Trophoblast cell (in vitro differentiated cells and primary cell): ENCODE measurements around the gene FAM222A.

Experiments used
- DNase-seq, 2 donors: peaks; one replicate each; pipeline ENCODE4 v3.0.0-alpha.2; 2016
- H2AFZ ChIP-seq: 2 replicates; pipeline ENCODE4 v1.6.1; 2013; ENCODE audit warnings: low read length, moderate library complexity, mild to moderate bottlenecking; ENCODE audit not compliant: insufficient read depth, poor library complexity
- H2AK5ac ChIP-seq: 2 replicates; pipeline ENCODE4 v1.6.1; 2013; ENCODE audit warnings: mild to moderate bottlenecking, low read length
- H2BK120ac ChIP-seq: 2 replicates; pipeline ENCODE4 v1.6.1; 2013; ENCODE audit warnings: low read length, mild to moderate bottlenecking, moderate library complexity; ENCODE audit not compliant: insufficient read depth, poor library complexity
- H2BK12ac ChIP-seq: 2 replicates; pipeline ENCODE4 v1.6.1; 2013; ENCODE audit warnings: mild to moderate bottlenecking, low read length, moderate library complexity
- H2BK5ac ChIP-seq: 2 replicates; pipeline ENCODE4 v1.6.1; 2013; ENCODE audit warnings: low read length, low read depth, moderate library complexity, mild to moderate bottlenecking; ENCODE audit not compliant: poor library complexity
- H3K14ac ChIP-seq: 2 replicates; pipeline ENCODE4 v1.6.1; 2013; ENCODE audit warnings: mild to moderate bottlenecking, low read length
- H3K18ac ChIP-seq: 2 replicates; pipeline ENCODE4 v1.6.1; 2013; ENCODE audit warnings: mild to moderate bottlenecking, low read length
- H3K23ac ChIP-seq: 2 replicates; pipeline ENCODE4 v1.6.1; 2013; ENCODE audit warnings: low read length
- H3K27ac ChIP-seq: 2 replicates; pipeline ENCODE4 v1.5.1; 2013; ENCODE audit warnings: low read depth, mild to moderate bottlenecking, inconsistent platforms, low read length, moderate library complexity
- H3K27me3 ChIP-seq: 2 replicates; pipeline ENCODE4 v1.6.1; 2013; ENCODE audit warnings: inconsistent platforms, mild to moderate bottlenecking, low read length, moderate library complexity; ENCODE audit not compliant: insufficient read depth
- H3K36me3 ChIP-seq, 2 experiments: 1 replicate in 1 of 2; 2 replicates in 1 of 2; pipeline ENCODE4 v1.6.1; 2013; ENCODE audit warnings: low read length in 2 of 2, mild to moderate bottlenecking in 2 of 2, moderate library complexity in 1 of 2; ENCODE audit not compliant: insufficient read depth in 2 of 2, control insufficient read depth in 1 of 2
- H3K4ac ChIP-seq: 2 replicates; pipeline ENCODE4 v1.6.1; 2013; ENCODE audit warnings: low read depth, mild to moderate bottlenecking, low read length, moderate library complexity
- H3K4me1 ChIP-seq, 2 experiments: 1 replicate in 1 of 2; 2 replicates in 1 of 2; pipeline ENCODE4 v1.6.1; 2013; ENCODE audit warnings: low read length in 2 of 2, mild to moderate bottlenecking in 2 of 2, moderate library complexity in 1 of 2; ENCODE audit not compliant: insufficient read depth in 2 of 2, control insufficient read depth in 1 of 2
- H3K4me2 ChIP-seq: 2 replicates; pipeline ENCODE4 v1.6.1; 2013; ENCODE audit warnings: inconsistent platforms, mild to moderate bottlenecking, low read length, moderate library complexity
- H3K4me3 ChIP-seq: 2 replicates; pipeline ENCODE4 v1.5.1; 2013; ENCODE audit warnings: mild to moderate bottlenecking, low read depth, low read length, inconsistent platforms
- H3K79me1 ChIP-seq: one replicate; pipeline ENCODE4 v1.6.1; 2013; ENCODE audit warnings: low read length
- H3K79me2 ChIP-seq: 2 replicates; pipeline ENCODE4 v1.6.1; 2013; ENCODE audit warnings: low read length, mild to moderate bottlenecking; ENCODE audit not compliant: control insufficient read depth, insufficient read depth, poor library complexity
- H3K9ac ChIP-seq: 2 replicates; pipeline ENCODE4 v1.6.1; 2013; ENCODE audit warnings: mild to moderate bottlenecking, low read length
- H3K9me3 ChIP-seq: 2 replicates; pipeline ENCODE4 v1.6.1; 2013; ENCODE audit warnings: low read depth, mild to moderate bottlenecking, control low read depth, inconsistent platforms, low read length; ENCODE audit not compliant: insufficient read depth
- H4K12ac ChIP-seq: 2 replicates; pipeline ENCODE4 v1.6.1; 2013; ENCODE audit warnings: low read depth, mild to moderate bottlenecking, low read length, moderate library complexity
- H4K8ac ChIP-seq: 2 replicates; pipeline ENCODE4 v1.6.1; 2013; ENCODE audit warnings: low read depth, mild to moderate bottlenecking, low read length, moderate library complexity
- H4K91ac ChIP-seq: one replicate; pipeline ENCODE4 v1.6.1; 2013; ENCODE audit warnings: low read depth, mild to moderate bottlenecking, low read length, moderate library complexity
- WGBS: extraction: QIAGEN DNeasy Blood & Tissue Kit; methylation state at CpG from one replicate; pipeline ENCODE4 v1.1.7; 2013; ENCODE audit warnings: missing lambda C conversion rate; ENCODE audit not compliant: insufficient read length, insufficient coverage; ENCODE audit errors: extremely low coverage; 5-methylcytosine and 5-hydroxymethylcytosine counted together

Gene FAM222A

GRCh38 chr12:109810954-109811623 is 97.5 kb downstream of the FAM222A start:
- no peak overlapping the region for H3K9ac ChIP-seq
- H3K4me2 ChIP-seq, result no peak overlapping the region
- H3K4me1 ChIP-seq, result no peaks in the 10 kb centered on the region
- no peaks in the 10 kb centered on the region for H3K79me2 ChIP-seq
- no peak for DNase-seq
- no peak overlapping the region for H3K4ac ChIP-seq
- no peak overlapping the region for H2AK5ac ChIP-seq
- H3K36me3 ChIP-seq, result no peaks in the 10 kb centered on the region
- peaks cover 4% of the 10 kb centered on the region for H3K9me3 ChIP-seq
- H3K14ac ChIP-seq, result no peak overlapping the region
- H3K27ac ChIP-seq, result no peak overlapping the region
- no peak overlapping the region for H3K18ac ChIP-seq
- H4K8ac ChIP-seq, result no peak overlapping the region
- H4K12ac ChIP-seq, result no peak overlapping the region
- no peak overlapping the region for H3K23ac ChIP-seq
- no peak overlapping the region for H3K4me3 ChIP-seq
- no peak overlapping the region for H2BK12ac ChIP-seq
- no peak overlapping the region for H2BK120ac ChIP-seq
- H2AFZ ChIP-seq, result no peak overlapping the region
- no peaks in the 10 kb centered on the region for H3K79me1 ChIP-seq
- no peak overlapping the region for H2BK5ac ChIP-seq
- WGBS, result no CpG with 5 or more reads among the region's 10 CpGs
- H4K91ac ChIP-seq, result no peak overlapping the region
- no peaks in the 10 kb centered on the region for H3K27me3 ChIP-seq

- no peaks in the 10 kb centered on the region for H3K4me1 ChIP-seq
- no peak for DNase-seq
- no peaks in the 10 kb centered on the region for H3K36me3 ChIP-seq
- peaks cover 4% of the 10 kb centered on the region for H3K9me3 ChIP-seq
- no peak overlapping the region for H2BK120ac ChIP-seq
- no peak overlapping the region for H3K4ac ChIP-seq
- H3K27me3 ChIP-seq, result no peaks in the 10 kb centered on the region
- H3K4me2 ChIP-seq, result no peak overlapping the region
- H3K79me2 ChIP-seq, result no peaks in the 10 kb centered on the region
- no peak overlapping the region for H4K12ac ChIP-seq
- no peak overlapping the region for H3K27ac ChIP-seq
- H2BK12ac ChIP-seq, result no peak overlapping the region
- H2BK5ac ChIP-seq, result no peak overlapping the region
- no CpG with 5 or more reads among the region's 5 CpGs for WGBS
- H4K8ac ChIP-seq, result no peak overlapping the region
- no peak overlapping the region for H3K23ac ChIP-seq
- no peak overlapping the region for H3K9ac ChIP-seq
- no peaks in the 10 kb centered on the region for H3K79me1 ChIP-seq
- H3K4me3 ChIP-seq, result no peak overlapping the region
- H3K18ac ChIP-seq, result no peak overlapping the region
- H2AFZ ChIP-seq, result no peak overlapping the region
- no peak overlapping the region for H3K14ac ChIP-seq
- H2AK5ac ChIP-seq, result no peak overlapping the region
- no peak overlapping the region for H4K91ac ChIP-seq
Measured at GRCh38 chr12:109811624-109811995, 98.0 kb downstream of the FAM222A start.

- Histone ChIP-seq H2BK5ac (no peak overlapping the region), H3K4me3 (no peak overlapping the region), H3K23ac (no peak overlapping the region), H3K14ac (no peak overlapping the region), H3K79me1 (no peaks in the 10 kb centered on the region), H3K18ac (no peak overlapping the region), H3K27me3 (no peaks in the 10 kb centered on the region), H4K8ac (no peak overlapping the region), H4K91ac (no peak overlapping the region), H2BK120ac (no peak overlapping the region), H3K4me1 (no peaks in the 10 kb centered on the region), H3K9ac (no peak overlapping the region), H3K9me3 (peaks cover 3% of the 10 kb centered on the region), H2AK5ac (no peak overlapping the region), H2BK12ac (no peak overlapping the region), H2AFZ (no peak overlapping the region), H3K4ac (no peak overlapping the region), H3K4me2 (no peak overlapping the region), H3K79me2 (no peaks in the 10 kb centered on the region), H3K36me3 (no peaks in the 10 kb centered on the region), H3K27ac (no peak overlapping the region), H4K12ac (no peak overlapping the region)
- no peak for DNase-seq
- 100% methylated on average over 6 of the region's 6 CpGs for WGBS
Measured at GRCh38 chr12:109813810-109814416, 100.3 kb downstream of the FAM222A start.

GRCh38 chr12:109814600-109815150 is 101.0 kb downstream of the FAM222A start:
- H4K91ac ChIP-seq, result no peak overlapping the region
- H3K36me3 ChIP-seq, result no peaks in the 10 kb centered on the region
- no peak overlapping the region for H3K9ac ChIP-seq
- no peaks in the 10 kb centered on the region for H3K79me2 ChIP-seq
- H3K9me3 ChIP-seq, result no peaks in the 10 kb centered on the region
- no peaks in the 10 kb centered on the region for H3K4me1 ChIP-seq
- H3K4me3 ChIP-seq, result no peak overlapping the region
- DNase-seq, result no peak
- H2AK5ac ChIP-seq, result no peak overlapping the region
- no peak overlapping the region for H2BK5ac ChIP-seq
- H3K79me1 ChIP-seq, result no peaks in the 10 kb centered on the region
- no peak overlapping the region for H2AFZ ChIP-seq
- H4K8ac ChIP-seq, result no peak overlapping the region
- H2BK120ac ChIP-seq, result no peak overlapping the region
- H3K27me3 ChIP-seq, result no peaks in the 10 kb centered on the region
- H3K4ac ChIP-seq, result no peak overlapping the region
- H3K18ac ChIP-seq, result no peak overlapping the region
- no peak overlapping the region for H3K14ac ChIP-seq
- H3K27ac ChIP-seq, result no peak overlapping the region
- H4K12ac ChIP-seq, result no peak overlapping the region
- H3K23ac ChIP-seq, result no peak overlapping the region
- H3K4me2 ChIP-seq, result no peak overlapping the region
- no peak overlapping the region for H2BK12ac ChIP-seq
- no CpG with 5 or more reads among the region's 20 CpGs for WGBS
